Left lung (tissue), 10 donors: ENCODE results near the gene JMJD7. TPM values are rescaled to one million over a fixed set of nuclear protein-coding genes. Genes with fewer than 3 reads are reported as not detected.

Experiments used
- ATAC-seq: fragments of 200-7000 bp; cut with Tn5 transposase; one replicate; pipeline ENCODE4 v1.9.1; 2020; ENCODE audit warnings: moderate library complexity
- DNase-seq, 4 donors: peaks; one replicate each; pipeline ENCODE4 v3.0.0-alpha.2; 2013 to 2020
- H3K27ac ChIP-seq, 2 donors: fragments of 200-600 bp; sonication (generic) in 1 of 2; one replicate each; pipeline versions ENCODE4 v1.5.0 to v1.8.0; 2020 to 2021
- H3K27me3 ChIP-seq, 2 donors: fragments of 200-600 bp; sonication (generic) in 1 of 2; one replicate each; pipeline versions ENCODE4 v1.5.0 to v1.8.0; 2020 to 2021
- H3K36me3 ChIP-seq, 2 donors: fragments of 200-600 bp; sonication (generic) in 1 of 2; one replicate each; pipeline versions ENCODE4 v1.5.0 to v1.8.0; 2020 to 2021
- H3K4me1 ChIP-seq, 2 donors: fragments of 200-600 bp; one replicate each; pipeline ENCODE4 v1.8.0; 2021
- H3K4me3 ChIP-seq, 2 donors: fragments of 200-600 bp; sonication (generic) in 1 of 2; one replicate each; pipeline versions ENCODE4 v1.5.0 to v1.8.0; 2020 to 2021; ENCODE audit warnings: mild to moderate bottlenecking in 1 of 2
- H3K9me3 ChIP-seq, 2 donors: fragments of 200-600 bp; sonication (generic) in 1 of 2; one replicate each; pipeline versions ENCODE4 v1.5.0 to v1.8.0; 2020 to 2021
- CTCF ChIP-seq, 2 donors: fragments of 200-600 bp; sonication (generic) in 1 of 2; IDR thresholded peaks; one replicate each; pipeline versions ENCODE4 v1.5.0 to v1.8.0; 2021; ENCODE audit warnings: antibody characterized with exemption in 2 of 2
- intact Hi-C, 2 donors: fragments of 100-400 bp; cut with DNase I; formaldehyde crosslinking; loops; one replicate each; pipeline versions ENCODE4 v1.11.2 to v1.14.2; 2022
- polyA plus RNA-seq, 6 donors: library from polyadenylated mRNA; unstranded; fragments of 120-200 nt; gene quantifications; one replicate each; pipeline ENCODE4 v1.2.1, GENCODE V29; 2013; ENCODE audit not compliant: insufficient read length in 6 of 6
- total RNA-seq, 2 donors: library from RNA; stranded (reverse); fragmentation: NEBNext Ultra II Directional; extraction: Animal tissue kit (Norgen Biotek cat#: 25700); gene quantifications; one replicate each; pipeline ENCODE4 v1.2.1, GENCODE V29; 2021
- donor health status: DM: no; HTN: yes; CAD: no.
- donor health status: DM: no; HTN: no; CAD: no.

The JMJD7 gene
- total and polyA plus RNA-seq, 8 donors: 10.2 to 26.4 (median 14.5) TPM

- DNase-seq: peak in 1 of 4 donors; percentile 74
- Histone ChIP-seq H3K36me3 (peaks cover 0 to 63% of the 10 kb centered on the region in 2 donors), H3K9me3 (no peaks in the 10 kb centered on the region), H3K27ac (no peak overlapping the region), H3K4me1 (peaks cover 12 to 20% of the 10 kb centered on the region in 2 donors), H3K27me3 (no peaks in the 10 kb centered on the region), H3K4me3 (no peak overlapping the region)
- no peak for TF ChIP-seq CTCF (IDR thresholded peaks at IDR 0.05)
- no peak for ATAC-seq
- intact Hi-C loops: no loop called here
Measured at GRCh38 chr15:41824062-41824745, 3.7 kb upstream of the JMJD7 start.

- Histone ChIP-seq H3K27ac (no peak overlapping the region), H3K36me3 (peaks cover 0 to 54% of the 10 kb centered on the region in 2 donors), H3K9me3 (no peaks in the 10 kb centered on the region), H3K4me3 (no peak overlapping the region), H3K4me1 (peaks cover 12 to 29% of the 10 kb centered on the region in 2 donors), H3K27me3 (no peaks in the 10 kb centered on the region)
- TF ChIP-seq CTCF (IDR thresholded peaks at IDR 0.05): no peak
- ATAC-seq (no peak), DNase-seq (peak in 1 of 4 donors; percentile 72)
- intact Hi-C loops: no loop called here
Measured at GRCh38 chr15:41825145-41825544, 2.7 kb upstream of the JMJD7 start.

- peaks cover 12 to 34% of the 10 kb centered on the region in 2 donors for H3K4me1 ChIP-seq
- intact Hi-C loops: no loop called here
- no peak overlapping the region for H3K27ac ChIP-seq
- DNase-seq (peak in 1 of 4 donors; percentile 47), ATAC-seq (no peak)
- no peak for TF ChIP-seq CTCF (IDR thresholded peaks at IDR 0.05)
- no peaks in the 10 kb centered on the region for H3K9me3 ChIP-seq
- H3K4me3 ChIP-seq: no peak overlapping the region
- peaks cover 0 to 47% of the 10 kb centered on the region in 2 donors for H3K36me3 ChIP-seq
- H3K27me3 ChIP-seq: no peaks in the 10 kb centered on the region
Measured at GRCh38 chr15:41825572-41826535, 2.0 kb upstream of the JMJD7 start.

- intact Hi-C loops: no loop called here
- Histone ChIP-seq H3K36me3 (peaks cover 0 to 42% of the 10 kb centered on the region in 2 donors), H3K4me3 (peak overlapping the region; percentile 88 to 90), H3K27ac (no peak overlapping the region), H3K9me3 (no peaks in the 10 kb centered on the region), H3K4me1 (peaks cover 12 to 35% of the 10 kb centered on the region in 2 donors), H3K27me3 (no peaks in the 10 kb centered on the region)
- TF ChIP-seq CTCF (IDR thresholded peaks at IDR 0.05): no peak
- peak in 2 of 4 donors; percentile 28 to 87 for DNase-seq
- ATAC-seq: peak; percentile 25
Measured at GRCh38 chr15:41827290-41827879, 507 bp upstream of the JMJD7 start.
